Naive thymus-derived CD8-positive, alpha-beta T cell (primary cell): Measurements from ENCODE around the gene TSPAN31. TPM values are rescaled to one million over a fixed set of nuclear protein-coding genes. Genes with fewer than 3 reads are reported as not detected.

Source experiments
- ATAC-seq, 2 donors: fragments of 150-1000 bp; cut with Tn5 transposase in 1 of 2; sonication (Bioruptor Pico), chemical (Tn5 transposase) in 1 of 2; 1 replicate in 1 of 2; 2 replicates in 1 of 2; pipeline ENCODE4 v1.10.0; 2021; ENCODE audit warnings: mild to moderate bottlenecking in 2 of 2, moderate library complexity in 2 of 2
- POLR2A ChIA-PET: fragments of 350-600 bp; sonication (Branson Sonifier 250); formaldehyde crosslinking; loops from one replicate; lab custom pipeline; 2021; ENCODE audit warnings: antibody characterized with exemption; lab: Charles Lee
- DNase-seq, 10 donors: peaks; one replicate each; pipeline versions ENCODE4 v3.0.0 to v3.0.0-alpha.2; 2020 to 2022
- H3K27ac Mint-ChIP-seq, 10 donors: one replicate each; pipeline ENCODE4 v1.8.0; 2020 to 2022; ENCODE audit warnings: mild to moderate bottlenecking in 10 of 10, mixed read lengths in 10 of 10, moderate library complexity in 4 of 10, inconsistent platforms in 1 of 10
- H3K27me3 Mint-ChIP-seq, 5 donors: one replicate each; pipeline ENCODE4 v1.8.0; 2021 to 2022; ENCODE audit warnings: mixed read lengths in 5 of 5
- H3K36me3 Mint-ChIP-seq, 3 donors: one replicate each; pipeline ENCODE4 v1.8.0; 2020 to 2022; ENCODE audit warnings: mixed read lengths in 3 of 3, mild to moderate bottlenecking in 2 of 3, inconsistent platforms in 1 of 3
- H3K4me1 Mint-ChIP-seq, 4 donors: one replicate each; pipeline ENCODE4 v1.8.0; 2021 to 2022; ENCODE audit warnings: mixed read lengths in 4 of 4
- H3K4me3 Mint-ChIP-seq, 10 donors: one replicate each; pipeline ENCODE4 v1.8.0; 2020 to 2022; ENCODE audit warnings: mild to moderate bottlenecking in 10 of 10, mixed read lengths in 10 of 10, moderate library complexity in 6 of 10, inconsistent platforms in 1 of 10
- H3K9me3 Mint-ChIP-seq, 9 donors: one replicate each; pipeline ENCODE4 v1.8.0; 2020 to 2022; ENCODE audit warnings: mixed read lengths in 9 of 9, mild to moderate bottlenecking in 3 of 9, inconsistent platforms in 1 of 9, moderate library complexity in 1 of 9
- microRNA-seq: library from miRNA; unstranded; fragments of <30 nt; microRNA quantifications from one replicate; pipeline ENCODE4 v1.2.0, GENCODE V29; 2022; ENCODE audit warnings: borderline microRNAs expressed
- polyA plus RNA-seq, 3 donors: library from polyadenylated mRNA; unstranded; fragments of 300-500 nt; fragmentation: Illumina TruSeq; gene quantifications; one replicate each; pipeline ENCODE4 v1.2.3, GENCODE V29; 2021
- total RNA-seq, 8 experiments: library from RNA in 2 of 8; stranded (reverse) in 2 of 8; gene quantifications; one replicate each; pipeline ENCODE4 v1.2.3 and lab custom pipeline; 2021 to 2026

TSPAN31 gene
- total and polyA plus RNA-seq, 5 experiments from 2014 or later, result 22.5 to 53.3 (median 42.2) TPM

GRCh38 chr12:57782608-57783465 lies 38.0 kb downstream of the TSPAN31 start, which contains the start of gene TSFM:
TSFM (plus strand) TSS chr12:57782787; CDS start chr12:57782802, 15 bp downstream.
- Mint-ChIP-seq H3K4me1 (peaks cover 30 to 55% (median 48%) of the 10 kb centered on the region in 4 donors), H3K36me3 (peaks cover 0 to 29% (median 10%) of the 10 kb centered on the region in 3 donors), H3K27me3 (peaks cover 0 to 4% (median 0%) of the 10 kb centered on the region in 5 donors), H3K4me3 (peak within 1 kb of the TSS; percentile 99 to 100 (median 99)), H3K27ac (peak within 1 kb of the TSS; percentile 97 to 100 (median 99)), H3K9me3 (no peaks in the 10 kb centered on the region)
- POLR2A ChIA-PET, result interaction anchor here (0.7 to 2.8 kb wide), 14 partner anchors 8 to 262 kb away, joined by 3 to 17 read pairs (median 4); partner anchors contain the start of genes ATP23, CDK4, CTDSP2 and DDIT3
- DNase-seq, result peak; percentile 89 to 98 (median 96)
- peak; percentile 87 to 92 for ATAC-seq

GRCh38 chr12:57783466-57783801 lies 38.6 kb downstream of the TSPAN31 start:
- Mint-ChIP-seq H3K4me1 (peaks cover 30 to 54% (median 48%) of the 10 kb centered on the region in 4 donors), H3K27ac (peak overlapping the region in 9 of 10 donors; percentile 97 to 100 (median 99)), H3K4me3 (peak overlapping the region; percentile 99 to 100 (median 99)), H3K9me3 (no peaks in the 10 kb centered on the region), H3K27me3 (peaks cover 0 to 4% (median 0%) of the 10 kb centered on the region in 5 donors), H3K36me3 (peaks cover 0 to 35% (median 12%) of the 10 kb centered on the region in 3 donors)
- POLR2A ChIA-PET, result interaction anchor here (0.7 to 2.8 kb wide), 11 partner anchors 9 to 263 kb away, joined by 3 to 17 read pairs (median 5); partner anchors contain the start of genes CTDSP2, DDIT3, EEF1AKMT3 and MARCHF9
- DNase-seq, result no peak
- no peak for ATAC-seq

GRCh38 chr12:57783861-57784260 lies 39.0 kb downstream of the TSPAN31 start:
- Mint-ChIP-seq H3K4me1 (peaks cover 30 to 55% (median 48%) of the 10 kb centered on the region in 4 donors), H3K36me3 (peaks cover 0 to 39% (median 13%) of the 10 kb centered on the region in 3 donors), H3K27ac (peak overlapping the region in 9 of 10 donors; percentile 32 to 84 (median 69)), H3K27me3 (peaks cover 0 to 4% (median 0%) of the 10 kb centered on the region in 5 donors), H3K9me3 (no peaks in the 10 kb centered on the region), H3K4me3 (peak overlapping the region; percentile 59 to 100 (median 74))
- no peak for DNase-seq
- POLR2A ChIA-PET, result interaction anchor here (0.6 to 2.8 kb wide), 8 partner anchors 9 to 1681 kb away, joined by 3 to 17 read pairs (median 8); partner anchors contain the start of genes CTDSP2, EEF1AKMT3, MARCHF9 and METTL1
- no peak for ATAC-seq

- Mint-ChIP-seq H3K36me3 (peaks cover 4 to 90% (median 13%) of the 10 kb centered on the region in 3 donors), H3K27ac (no peak overlapping the region), H3K4me1 (peaks cover 2 to 6% (median 4%) of the 10 kb centered on the region in 4 donors), H3K4me3 (no peak overlapping the region), H3K9me3 (no peaks in the 10 kb centered on the region), H3K27me3 (no peaks in the 10 kb centered on the region)
- no peak for DNase-seq
- no peak for ATAC-seq
- POLR2A ChIA-PET, result no interaction called here
Measured at GRCh38 chr12:57793920-57794319, 49.1 kb downstream of the TSPAN31 start.

GRCh38 chr12:57795354-57795753 lies 50.5 kb downstream of the TSPAN31 start:
- no peak for ATAC-seq
- H3K9me3 Mint-ChIP-seq, result no peaks in the 10 kb centered on the region
- no peak overlapping the region for H3K4me3 Mint-ChIP-seq
- POLR2A ChIA-PET, result no interaction called here
- peak overlapping the region in 2 of 10 donors; percentile 4 to 22 for H3K27ac Mint-ChIP-seq
- no peaks in the 10 kb centered on the region for H3K27me3 Mint-ChIP-seq
- DNase-seq, result no peak
- peaks cover 4 to 86% (median 13%) of the 10 kb centered on the region in 3 donors for H3K36me3 Mint-ChIP-seq
- peaks cover 2 to 9% (median 4%) of the 10 kb centered on the region in 4 donors for H3K4me1 Mint-ChIP-seq

GRCh38 chr12:57796996-57797395 lies 52.2 kb downstream of the TSPAN31 start:
- H3K9me3 Mint-ChIP-seq, result no peaks in the 10 kb centered on the region
- ATAC-seq, result no peak
- H3K4me3 Mint-ChIP-seq, result no peak overlapping the region
- DNase-seq, result no peak
- H3K27me3 Mint-ChIP-seq, result no peaks in the 10 kb centered on the region
- peaks cover 0 to 10% (median 2%) of the 10 kb centered on the region in 4 donors for H3K4me1 Mint-ChIP-seq
- peaks cover 4 to 84% (median 13%) of the 10 kb centered on the region in 3 donors for H3K36me3 Mint-ChIP-seq
- POLR2A ChIA-PET, result no interaction called here
- peak overlapping the region in 2 of 10 donors; percentile 0 to 8 for H3K27ac Mint-ChIP-seq

GRCh38 chr12:57797933-57798332 lies 53.1 kb downstream of the TSPAN31 start:
- no peak for DNase-seq
- H3K4me1 Mint-ChIP-seq, result peaks cover 0 to 8% (median 1%) of the 10 kb centered on the region in 4 donors
- ATAC-seq, result no peak
- H3K27ac Mint-ChIP-seq, result peak overlapping the region in 4 of 10 donors; percentile 16 to 83 (median 36)
- no peak overlapping the region for H3K4me3 Mint-ChIP-seq
- H3K36me3 Mint-ChIP-seq, result peaks cover 4 to 83% (median 15%) of the 10 kb centered on the region in 3 donors
- POLR2A ChIA-PET, result no interaction called here
- no peaks in the 10 kb centered on the region for H3K27me3 Mint-ChIP-seq
- H3K9me3 Mint-ChIP-seq, result no peaks in the 10 kb centered on the region

Small RNA genes within 50 kb of the gene (microRNA-seq; reads per million reads assigned to microRNA genes)
- not detected for gene MIR6759

Other genes starting within 250 kb of the TSPAN31 start
- 10 to 100 TPM; 88.0 to 89.5 TPM for gene DDIT3, start 224.5 kb upstream of the TSPAN31 start, total RNA-seq
- gene DDIT3, start 224.5 kb upstream of the TSPAN31 start, polyA plus RNA-seq, result 10 to 100 TPM; 13.1 to 18.7 (median 15.5) TPM
- 100 to 1,000 TPM in 1 of 2 experiments, 10 to 100 TPM in 1; 98.5 to 104 TPM for gene MBD6, start 222.2 kb upstream of the TSPAN31 start, total RNA-seq
- 1 to 10 TPM in 2 of 3 donors, under 1 TPM in 1; 0.38 to 2.5 (median 2.1) TPM for gene MBD6, start 222.2 kb upstream of the TSPAN31 start, polyA plus RNA-seq
- gene DCTN2, start 197.8 kb upstream of the TSPAN31 start, total RNA-seq, result 10 to 100 TPM; 69.0 to 70.5 TPM
- gene DCTN2, start 197.8 kb upstream of the TSPAN31 start, polyA plus RNA-seq, result 10 to 100 TPM; 60.6 to 67.8 (median 67.7) TPM
- 1 to 10 TPM; 1.5 to 2.3 TPM for gene KIF5A, start 195.0 kb upstream of the TSPAN31 start, total RNA-seq
- gene KIF5A, start 195.0 kb upstream of the TSPAN31 start, polyA plus RNA-seq, result under 1 TPM in 2 of 3 donors, not detected in 1; 0.17 to 0.20 TPM
- gene PIP4K2C, start 153.8 kb upstream of the TSPAN31 start, total RNA-seq, result 10 to 100 TPM; 23.4 to 24.8 TPM
- gene PIP4K2C, start 153.8 kb upstream of the TSPAN31 start, polyA plus RNA-seq, result 10 to 100 TPM; 10.9 to 24.6 (median 22.7) TPM
- gene DTX3, start 140.2 kb upstream of the TSPAN31 start, total RNA-seq, result 10 to 100 TPM; 36.2 to 36.3 TPM
- 1 to 10 TPM; 4.9 to 9.4 (median 7.7) TPM for gene DTX3, start 140.2 kb upstream of the TSPAN31 start, polyA plus RNA-seq
- gene ARHGEF25, start 133.6 kb upstream of the TSPAN31 start, total RNA-seq, result under 1 TPM; 0.27 to 0.55 TPM
- gene ARHGEF25, start 133.6 kb upstream of the TSPAN31 start, polyA plus RNA-seq, result not detected
- under 1 TPM in 1 of 2 experiments, not detected in 1; 0.30 TPM for gene B4GALNT1, start 111.8 kb upstream of the TSPAN31 start, total RNA-seq
- gene B4GALNT1, start 111.8 kb upstream of the TSPAN31 start, polyA plus RNA-seq, result not detected
- 100 to 1,000 TPM; 158 to 166 TPM for gene OS9, start 50.9 kb upstream of the TSPAN31 start, total RNA-seq
- 10 to 100 TPM; 53.6 to 56.3 (median 53.6) TPM for gene OS9, start 50.9 kb upstream of the TSPAN31 start, polyA plus RNA-seq
- gene AGAP2, start 6.3 kb upstream of the TSPAN31 start, total RNA-seq, result 10 to 100 TPM; 54.4 to 58.8 TPM
- 1 to 10 TPM; 4.3 to 6.9 (median 5.6) TPM for gene AGAP2, start 6.3 kb upstream of the TSPAN31 start, polyA plus RNA-seq
- gene CDK4, start 7.3 kb downstream of the TSPAN31 start, total RNA-seq, result 10 to 100 TPM; 44.6 to 49.0 TPM
- 100 to 1,000 TPM in 1 of 3 donors, 10 to 100 TPM in 2; 71.3 to 101 (median 80.5) TPM for gene CDK4, start 7.3 kb downstream of the TSPAN31 start, polyA plus RNA-seq
- gene MARCHF9, start 10.1 kb downstream of the TSPAN31 start, total RNA-seq, result 10 to 100 TPM; 59.5 to 64.8 TPM
- gene MARCHF9, start 10.1 kb downstream of the TSPAN31 start, polyA plus RNA-seq, result 1 to 10 TPM; 2.2 to 6.6 (median 4.5) TPM
- 1 to 10 TPM; 1.4 to 1.6 TPM for gene CYP27B1, start 22.0 kb downstream of the TSPAN31 start, total RNA-seq
- not detected for gene CYP27B1, start 22.0 kb downstream of the TSPAN31 start, polyA plus RNA-seq
- gene METTL1, start 27.1 kb downstream of the TSPAN31 start, total RNA-seq, result 10 to 100 TPM; 14.6 to 17.6 TPM
- 10 to 100 TPM; 12.9 to 21.7 (median 18.7) TPM for gene METTL1, start 27.1 kb downstream of the TSPAN31 start, polyA plus RNA-seq
- gene EEF1AKMT3, start 27.6 kb downstream of the TSPAN31 start, total RNA-seq, result 1 to 10 TPM; 2.9 to 4.0 TPM
- gene EEF1AKMT3, start 27.6 kb downstream of the TSPAN31 start, polyA plus RNA-seq, result 1 to 10 TPM; 1.4 to 4.2 (median 1.8) TPM
- 10 to 100 TPM; 18.9 to 29.0 TPM for gene TSFM, start 37.7 kb downstream of the TSPAN31 start, total RNA-seq
- gene TSFM, start 37.7 kb downstream of the TSPAN31 start, polyA plus RNA-seq, result 10 to 100 TPM; 25.5 to 31.0 (median 28.3) TPM
- gene AVIL, start 73.7 kb downstream of the TSPAN31 start, total RNA-seq, result 10 to 100 TPM; 13.4 to 16.8 TPM
- under 1 TPM; 0.11 to 0.80 (median 0.13) TPM for gene AVIL, start 73.7 kb downstream of the TSPAN31 start, polyA plus RNA-seq
- gene CTDSP2, start 101.7 kb downstream of the TSPAN31 start, total RNA-seq, result 100 to 1,000 TPM; 258 to 262 TPM
- 10 to 100 TPM; 51.4 to 81.2 (median 71.5) TPM for gene CTDSP2, start 101.7 kb downstream of the TSPAN31 start, polyA plus RNA-seq
- 1 to 10 TPM; 7.3 to 7.7 TPM for gene ATP23, start 196.5 kb downstream of the TSPAN31 start, total RNA-seq
- 10 to 100 TPM; 19.4 to 29.1 (median 25.2) TPM for gene ATP23, start 196.5 kb downstream of the TSPAN31 start, polyA plus RNA-seq